ENCODE results near the gene LRRC8E.
"Not testable (repeated sequence)": the region's sequence is repeated elsewhere in the genome, so short reads cannot be mapped to it uniquely, and the experiment has no call there.

The LRRC8E gene

GRCh38 chr19:7888826-7889217 is 512 bp downstream of the LRRC8E start:
- no peak for DNase-seq

GRCh38 chr19:7893362-7894101 is 5.2 kb downstream of the LRRC8E start:
- DNase-seq: not testable (repeated sequence)

- no peak for DNase-seq
Measured at GRCh38 chr19:7894612-7895309, 6.5 kb downstream of the LRRC8E start.

DNA sequence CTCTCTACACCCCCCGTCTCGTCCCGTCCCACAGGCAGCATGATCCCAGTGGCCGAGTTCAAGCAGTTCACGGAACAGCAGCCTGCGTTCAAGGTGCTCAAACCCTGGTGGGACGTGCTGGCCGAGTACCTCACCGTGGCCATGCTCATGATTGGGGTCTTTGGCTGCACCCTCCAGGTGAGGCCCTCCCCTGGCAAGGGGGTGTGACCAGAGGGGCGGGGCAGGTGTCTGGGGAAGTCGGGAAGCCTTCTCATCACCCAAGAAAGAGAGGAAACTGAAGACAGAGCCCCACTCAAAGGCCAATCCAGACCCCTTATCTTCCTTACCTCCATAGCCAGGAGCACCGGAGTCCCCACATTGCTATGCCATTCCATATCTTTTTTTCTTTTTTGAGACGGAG is 7.3 kb downstream of the LRRC8E start:
- DNase-seq: no peak

GRCh38 chr19:7897292-7897691 is 9.0 kb downstream of the LRRC8E start:
- no peak for DNase-seq

- no peak for DNase-seq
Measured at GRCh38 chr19:7898967-7899366, 10.7 kb downstream of the LRRC8E start.

GRCh38 chr19:7899751-7900378 is 11.6 kb downstream of the LRRC8E start:
- no peak for DNase-seq

DNA sequence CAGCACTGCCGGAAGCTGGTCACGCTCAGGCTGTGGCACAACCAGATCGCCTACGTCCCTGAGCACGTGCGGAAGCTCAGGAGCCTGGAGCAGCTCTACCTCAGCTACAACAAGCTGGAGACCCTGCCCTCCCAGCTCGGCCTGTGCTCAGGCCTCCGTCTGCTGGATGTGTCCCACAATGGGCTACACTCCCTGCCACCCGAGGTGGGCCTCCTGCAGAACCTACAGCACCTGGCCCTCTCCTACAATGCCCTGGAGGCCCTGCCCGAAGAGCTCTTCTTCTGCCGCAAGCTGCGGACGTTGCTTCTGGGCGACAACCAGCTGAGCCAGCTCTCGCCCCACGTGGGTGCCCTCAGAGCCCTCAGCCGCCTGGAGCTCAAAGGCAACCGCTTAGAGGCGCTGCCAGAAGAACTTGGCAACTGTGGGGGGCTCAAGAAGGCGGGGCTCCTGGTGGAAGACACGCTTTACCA is 12.1 kb downstream of the LRRC8E start:
- DNase-seq: no peak

DNA sequence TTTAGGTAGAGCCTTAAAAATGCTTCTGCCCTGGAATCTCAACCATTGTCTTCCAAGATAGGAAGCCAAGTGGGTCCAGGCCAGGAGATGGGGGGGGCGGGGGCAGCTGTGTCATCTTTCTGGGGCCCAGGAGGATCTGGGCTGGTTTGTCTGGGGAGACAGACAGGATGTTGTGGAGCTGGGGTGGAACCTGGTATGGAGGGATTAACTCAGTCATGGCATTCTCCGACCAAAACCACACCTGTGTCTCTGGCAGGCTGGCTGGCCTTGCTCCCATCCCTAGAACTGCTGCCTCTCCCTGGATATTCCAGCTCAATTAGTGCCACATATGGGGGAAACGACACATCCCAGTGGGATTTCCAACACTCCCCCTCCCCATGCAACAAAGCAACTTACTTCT is 12.6 kb downstream of the LRRC8E start:
- no peak for DNase-seq

DNA sequence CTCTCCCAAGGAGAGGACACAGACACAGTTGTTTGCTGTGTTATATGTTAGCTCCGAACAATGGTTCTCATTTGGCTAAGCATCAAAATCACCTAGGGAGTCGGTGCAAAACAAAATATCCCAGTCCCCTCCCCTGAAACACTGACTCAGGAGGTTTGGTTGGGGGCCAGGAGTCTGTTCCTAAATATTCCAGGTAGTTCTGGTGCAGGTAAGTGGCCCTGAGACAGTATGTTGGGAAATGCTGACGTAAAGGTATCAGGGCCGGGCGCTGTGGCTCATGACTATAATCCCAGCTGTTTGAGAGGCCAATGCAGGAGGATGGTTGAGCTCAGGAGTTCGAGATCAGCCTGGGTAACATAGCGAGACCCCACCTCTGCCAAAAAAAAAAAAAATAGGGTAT is 13.0 kb downstream of the LRRC8E start:
- DNase-seq: no peak

GRCh38 chr19:7902796-7903243 is 14.5 kb downstream of the LRRC8E start:
- no peak for DNase-seq

DNA sequence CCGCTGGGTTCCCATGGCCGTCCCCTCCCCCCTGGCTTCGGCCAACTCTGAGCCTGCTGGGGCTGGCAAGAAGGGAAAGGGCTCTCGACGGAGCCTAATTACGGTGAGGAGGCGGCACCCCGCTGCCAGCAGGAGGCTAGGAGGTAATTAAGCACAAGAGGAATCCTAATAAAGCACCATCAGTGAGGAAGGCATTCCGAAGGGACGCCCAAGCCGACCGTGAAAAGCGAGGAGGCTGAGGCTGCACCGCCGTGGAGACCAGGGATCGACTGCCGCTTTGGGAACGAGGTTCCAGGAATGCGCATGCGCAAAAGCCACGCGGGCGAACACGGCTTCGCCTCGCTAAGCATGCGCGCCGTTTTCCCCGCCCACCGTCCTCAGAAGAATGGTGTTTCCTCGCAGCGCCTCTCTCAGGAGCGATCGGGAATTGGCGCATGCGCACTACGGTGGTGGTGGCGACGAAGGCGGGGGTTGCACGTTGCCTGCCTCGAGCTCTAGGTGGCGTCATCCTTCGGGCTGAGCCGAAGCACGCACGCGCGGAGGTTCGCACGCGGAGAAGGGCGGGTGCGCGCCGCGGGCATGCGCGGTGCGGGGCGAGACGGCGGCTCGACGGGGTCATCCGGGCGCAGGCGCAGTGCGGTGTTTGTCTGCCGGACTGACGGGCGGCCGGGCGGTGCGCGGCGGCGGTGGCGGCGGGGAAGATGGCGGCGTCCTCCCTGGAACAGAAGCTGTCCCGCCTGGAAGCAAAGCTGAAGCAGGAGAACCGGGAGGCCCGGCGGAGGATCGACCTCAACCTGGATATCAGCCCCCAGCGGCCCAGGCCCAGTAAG is 15.1 kb downstream of the LRRC8E start, which contains the start of gene MAP2K7:
Gene MAP2K7 (plus strand): TSS at position 634 of the 830 bp plus-strand sequence. CDS start 68 bp downstream, at position 702.
- peak; percentile 94 to 98 for DNase-seq

GRCh38 chr19:7904074-7905020 is 16.0 kb downstream of the LRRC8E start:
- DNase-seq: no peak

DNA sequence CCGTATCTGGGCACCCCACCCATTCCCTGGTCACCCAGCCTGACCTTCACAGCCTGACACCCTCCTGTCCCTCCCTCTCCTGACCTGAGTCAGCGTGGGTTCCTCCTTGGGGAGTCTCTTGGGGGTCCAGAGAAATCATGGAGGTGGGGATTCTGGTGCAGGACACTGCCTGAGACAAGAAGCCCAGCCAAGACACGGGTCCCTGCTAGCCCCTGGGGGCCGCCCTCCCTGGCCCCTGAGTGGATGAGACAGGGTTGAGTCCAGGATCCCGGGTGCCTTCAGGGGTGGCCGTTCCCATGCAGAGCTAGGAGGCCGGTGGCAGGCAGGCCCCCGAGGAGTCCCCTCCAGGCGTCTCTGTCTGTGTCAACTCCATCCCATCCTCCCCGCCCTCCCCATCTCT is 17.0 kb downstream of the LRRC8E start:
- no peak for DNase-seq

- DNase-seq: no peak
Measured at GRCh38 chr19:7905859-7906258, 17.5 kb downstream of the LRRC8E start.

DNA sequence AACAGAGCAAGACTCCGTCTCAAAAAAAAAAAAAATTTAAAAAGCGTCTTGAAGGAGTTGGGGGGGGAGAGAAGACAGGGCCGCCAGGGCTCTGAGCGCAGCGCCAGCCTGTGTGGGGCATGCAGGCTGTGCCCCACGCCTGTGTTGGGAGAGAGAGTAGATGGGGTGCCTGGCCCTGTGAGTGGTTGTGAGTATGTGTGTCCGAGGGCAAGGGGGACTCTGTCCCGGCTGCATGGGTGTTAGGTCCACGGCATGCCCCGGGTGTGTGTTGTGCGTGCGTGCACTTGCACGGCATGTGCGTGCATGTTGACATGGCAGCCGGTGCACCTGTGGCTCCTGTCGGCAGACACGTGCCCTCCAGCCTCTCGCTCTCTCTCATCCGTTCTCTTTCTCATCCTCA is 18.8 kb downstream of the LRRC8E start:
- no peak for DNase-seq

DNA sequence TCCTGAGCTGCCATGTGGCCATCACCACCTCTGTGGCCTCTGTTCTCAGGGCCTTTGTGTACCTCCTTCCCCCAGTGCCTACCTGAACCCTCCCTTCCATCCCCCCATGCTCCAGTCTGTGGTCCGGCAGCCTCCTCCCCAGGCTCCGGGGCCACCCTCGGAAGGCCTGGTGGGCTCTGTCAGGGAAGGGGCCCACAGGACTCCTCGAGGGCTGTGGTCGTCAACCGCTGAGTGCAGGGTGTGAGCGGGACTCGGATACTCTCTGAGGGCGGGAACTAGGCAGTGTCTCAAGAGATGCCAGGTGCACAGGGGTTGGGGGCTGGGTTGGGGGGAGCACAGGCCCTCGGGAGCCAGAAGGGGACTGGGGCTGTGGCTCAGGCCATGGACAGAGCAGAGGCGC is 19.2 kb downstream of the LRRC8E start:
- no peak for DNase-seq

GRCh38 chr19:7908078-7908699 is 19.9 kb downstream of the LRRC8E start:
- DNase-seq: no peak

- no peak for DNase-seq
Measured at GRCh38 chr19:7908742-7909461, 20.6 kb downstream of the LRRC8E start.

DNA sequence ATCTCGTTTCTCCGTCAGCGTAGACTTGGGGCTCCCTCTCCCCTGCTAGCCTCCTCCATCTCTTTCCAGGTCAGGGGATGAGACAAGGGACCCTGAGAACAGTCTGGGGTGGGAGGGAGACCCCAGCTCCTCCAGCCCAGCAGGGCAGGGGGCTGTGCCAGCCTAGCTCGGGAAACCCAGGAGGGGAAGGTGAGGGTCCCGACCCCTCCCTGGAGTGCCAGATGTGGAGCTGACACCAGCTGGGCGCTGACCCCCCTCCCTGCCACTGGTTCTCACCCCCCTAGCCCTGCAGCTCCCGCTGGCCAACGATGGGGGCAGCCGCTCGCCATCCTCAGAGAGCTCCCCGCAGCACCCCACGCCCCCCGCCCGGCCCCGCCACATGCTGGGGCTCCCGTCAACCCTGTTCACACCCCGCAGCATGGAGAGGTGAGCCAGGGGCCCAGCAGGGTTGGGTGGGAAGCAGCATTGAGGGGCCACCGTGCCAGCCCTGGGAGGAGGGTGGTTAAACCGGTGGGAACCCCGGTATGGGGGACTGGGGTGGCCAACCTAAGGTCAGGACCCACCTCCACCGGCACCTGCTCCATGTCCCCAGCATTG is 21.3 kb downstream of the LRRC8E start:
- DNase-seq: no peak
